UCSD-AML1 (cell line): ENCODE results near the gene MPC1.
A peak's percentile ranks its signal among the peaks of the same experiment; 100 is the strongest.
"Not testable (repeated sequence)": the region's sequence is repeated elsewhere in the genome, so short reads cannot be mapped to it uniquely, and the experiment has no call there.

Experiments used
- DNase-seq: peaks from one replicate; lab custom pipeline; 2025; ENCODE audit not compliant: unreplicated experiment; lab: John Stamatoyannopoulos, UW

The MPC1 gene

DNA sequence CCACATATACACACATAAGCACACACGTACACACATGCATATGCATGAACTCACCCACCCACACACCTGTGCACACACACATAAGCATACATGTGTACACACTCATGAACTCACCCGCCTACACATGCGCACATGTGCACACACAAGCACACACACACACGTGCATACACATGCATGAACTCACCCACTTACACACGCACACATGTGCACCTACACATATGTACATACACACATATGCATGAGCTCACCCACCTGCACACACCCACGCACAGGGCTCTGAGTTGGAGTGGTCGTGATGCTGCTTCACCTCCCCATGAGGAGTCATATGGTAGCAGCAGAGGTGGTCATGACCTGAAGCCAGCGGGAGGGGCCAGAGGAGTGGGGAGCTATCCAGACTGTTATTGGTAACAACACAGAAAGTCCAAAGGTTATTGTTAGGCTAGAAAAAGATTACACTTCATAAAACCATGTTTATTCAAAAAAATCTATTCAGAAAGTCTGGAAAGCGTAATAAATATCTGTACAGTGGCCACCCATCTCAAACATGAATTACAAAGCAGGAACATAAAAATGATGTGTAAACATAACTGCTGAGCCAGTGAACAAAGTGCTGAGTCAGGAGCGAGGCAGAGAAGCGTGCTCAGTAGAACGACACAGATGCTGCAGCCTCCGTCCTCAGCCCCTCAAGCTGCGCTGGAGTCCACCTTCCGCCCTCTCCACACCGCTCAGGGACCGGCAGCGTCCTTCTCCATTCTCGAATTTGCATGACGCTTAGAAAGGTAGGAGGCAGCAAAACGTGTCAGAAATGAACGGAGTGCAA lies 26.4 kb upstream of the MPC1 start:
- no peak for DNase-seq

DNA sequence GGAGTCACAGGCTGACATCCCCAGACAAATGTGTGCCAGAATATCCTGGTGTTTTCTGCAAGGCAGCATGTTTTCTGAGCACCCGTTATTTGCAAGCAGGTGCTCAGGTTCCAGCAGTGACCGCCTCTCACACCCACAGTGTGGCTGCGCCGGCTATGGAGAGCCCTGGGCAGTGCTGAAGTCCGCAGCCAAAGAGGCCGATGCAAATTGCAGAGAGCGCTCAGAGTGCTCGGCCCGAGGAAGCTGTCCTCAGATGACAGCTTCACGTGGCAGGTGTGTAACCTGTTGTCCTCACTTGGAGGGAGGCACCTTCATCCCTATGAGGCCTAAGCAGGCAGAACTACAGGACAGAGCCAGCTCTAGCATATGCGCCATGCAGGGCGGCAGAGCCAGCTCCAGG lies 23.5 kb upstream of the MPC1 start:
- DNase-seq: no peak

DNA sequence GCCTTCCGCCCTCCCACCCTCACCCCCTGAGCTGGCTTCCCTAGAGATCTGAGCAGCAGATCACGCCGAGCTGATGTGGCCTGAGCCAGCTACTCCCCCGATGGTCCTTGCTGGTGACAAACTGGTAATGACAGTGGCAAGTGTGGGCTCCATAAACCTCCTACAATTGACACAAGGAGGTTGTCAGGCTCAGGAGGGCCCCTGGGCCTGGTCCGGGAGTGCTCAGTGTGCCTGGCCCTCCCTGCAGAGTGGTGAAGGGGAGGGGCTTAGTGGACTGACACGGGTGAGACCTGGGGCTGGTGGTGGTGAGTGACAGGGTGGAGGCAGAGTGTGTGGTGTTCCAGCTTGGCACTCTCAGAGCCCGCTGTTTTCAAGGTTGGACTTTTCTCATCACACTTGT lies 22.6 kb upstream of the MPC1 start:
- no peak for DNase-seq

DNA sequence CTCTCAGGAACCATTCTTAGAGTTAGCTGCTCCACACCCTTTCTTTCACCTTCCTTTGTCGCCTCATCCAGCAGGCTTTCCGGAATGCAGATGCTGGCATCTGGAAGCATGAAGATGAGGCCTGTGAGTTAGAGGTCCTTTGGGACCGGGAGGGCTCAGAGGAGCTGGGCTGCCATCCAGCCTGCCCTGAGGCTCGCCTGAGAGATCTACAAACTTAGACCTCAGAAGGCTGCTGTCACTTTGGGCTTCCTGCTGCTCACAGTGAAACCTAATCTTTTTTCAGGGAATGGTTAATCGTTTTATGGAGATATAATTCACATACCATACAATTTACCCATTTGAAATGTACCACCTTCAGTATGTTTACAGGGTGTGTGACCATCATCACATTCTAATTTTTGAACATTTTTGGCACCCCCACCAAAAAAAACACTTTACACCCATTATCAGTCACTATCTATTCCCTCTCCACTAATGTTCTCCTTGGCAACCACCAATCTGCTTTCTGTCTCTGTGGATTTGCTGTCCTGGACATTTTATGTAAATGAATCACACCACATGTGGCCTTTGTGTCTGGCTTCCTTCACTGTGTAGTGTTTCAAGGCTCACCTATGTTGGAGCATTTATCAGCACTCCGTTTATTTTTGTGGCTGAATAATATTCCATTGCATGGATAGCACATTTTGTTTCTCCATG lies 20.0 kb upstream of the MPC1 start:
- no peak for DNase-seq

DNA sequence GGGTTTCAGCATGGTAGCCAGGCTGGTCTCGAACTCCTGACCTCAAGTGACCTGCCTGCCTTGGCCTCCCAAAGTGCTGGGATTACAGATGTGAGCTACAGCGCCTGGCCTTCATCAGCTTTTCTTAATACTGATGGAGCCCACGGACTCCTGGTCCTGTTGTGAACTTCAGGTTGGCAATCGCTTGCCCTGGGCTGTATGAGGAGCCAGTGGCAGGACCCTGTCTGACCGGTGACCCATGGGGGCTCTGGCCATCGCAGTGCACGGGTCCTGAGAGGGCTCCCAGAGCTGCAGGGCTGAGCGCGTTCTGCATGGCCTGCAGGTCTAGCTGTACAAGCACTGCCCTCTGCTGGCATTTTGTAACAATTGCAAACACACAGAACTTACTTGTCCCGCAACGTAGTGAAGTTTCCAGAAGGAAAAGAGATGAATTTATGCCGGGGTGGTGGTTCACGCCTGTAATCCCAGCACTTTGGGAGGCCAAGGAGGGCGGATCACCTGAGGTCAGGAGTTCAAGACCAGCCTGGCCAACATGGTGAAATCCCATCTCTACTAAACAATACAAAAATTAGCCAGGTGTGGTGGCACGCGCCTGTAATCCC lies 18.0 kb upstream of the MPC1 start:
- DNase-seq: peak; percentile 34

DNA sequence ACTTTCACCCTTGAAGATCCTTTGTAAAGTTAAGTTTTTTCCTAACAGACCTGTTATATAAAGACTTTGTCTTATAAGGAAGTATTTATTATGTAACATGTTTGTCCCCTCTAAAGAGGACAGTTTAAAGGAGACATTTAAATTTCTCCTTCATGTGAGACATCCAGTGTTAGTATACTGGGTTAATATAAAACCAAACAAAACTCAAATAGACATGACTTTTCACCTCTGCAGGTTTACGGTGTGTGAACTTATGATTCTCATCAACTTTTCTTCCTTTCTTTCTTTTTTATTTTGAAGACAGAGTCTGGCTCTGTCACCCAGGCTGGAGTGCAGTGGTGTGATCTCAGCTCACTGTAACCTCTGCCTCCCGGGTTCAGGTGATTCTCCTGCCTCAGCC lies 17.4 kb upstream of the MPC1 start:
- DNase-seq: no peak

DNA sequence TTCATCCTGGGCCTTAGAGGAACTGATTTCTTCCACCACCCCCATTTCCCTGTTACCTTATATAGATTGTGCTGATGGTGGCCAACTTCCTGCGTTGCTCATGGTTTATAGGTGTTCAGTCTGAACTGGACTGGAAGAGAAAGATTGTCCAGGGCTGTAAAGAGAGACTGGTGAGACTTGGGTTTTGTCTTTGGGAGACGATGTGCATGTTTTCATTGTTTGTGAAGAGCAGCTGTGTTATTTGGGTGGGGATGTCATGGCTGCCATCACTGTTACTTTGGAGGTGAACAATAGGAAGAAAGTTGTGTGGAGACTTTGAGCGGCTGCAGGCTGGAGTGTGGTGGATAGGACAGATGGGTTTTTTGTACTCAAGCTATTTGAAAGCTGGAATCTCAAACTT lies 15.6 kb upstream of the MPC1 start:
- DNase-seq: no peak

DNA sequence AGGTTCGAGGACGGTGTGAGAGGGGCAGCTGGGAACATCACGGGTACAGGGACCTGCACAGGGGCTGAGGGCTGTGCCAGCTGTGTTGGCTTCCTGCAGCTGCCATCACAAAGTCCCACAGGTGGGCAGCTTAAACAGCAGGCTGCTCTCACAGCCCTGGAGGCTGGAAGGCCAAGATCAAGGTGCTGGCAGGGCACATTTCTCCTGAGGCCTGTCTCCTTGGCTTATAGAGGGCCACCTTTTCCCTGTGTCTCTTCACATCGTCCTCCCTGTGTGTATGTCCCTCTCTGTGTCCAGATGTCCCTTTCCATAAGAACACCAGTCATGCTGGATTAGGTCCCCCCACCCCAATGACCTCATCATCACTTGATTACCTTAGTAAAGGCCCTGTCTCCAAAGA lies 15.1 kb upstream of the MPC1 start:
- DNase-seq: no peak

DNA sequence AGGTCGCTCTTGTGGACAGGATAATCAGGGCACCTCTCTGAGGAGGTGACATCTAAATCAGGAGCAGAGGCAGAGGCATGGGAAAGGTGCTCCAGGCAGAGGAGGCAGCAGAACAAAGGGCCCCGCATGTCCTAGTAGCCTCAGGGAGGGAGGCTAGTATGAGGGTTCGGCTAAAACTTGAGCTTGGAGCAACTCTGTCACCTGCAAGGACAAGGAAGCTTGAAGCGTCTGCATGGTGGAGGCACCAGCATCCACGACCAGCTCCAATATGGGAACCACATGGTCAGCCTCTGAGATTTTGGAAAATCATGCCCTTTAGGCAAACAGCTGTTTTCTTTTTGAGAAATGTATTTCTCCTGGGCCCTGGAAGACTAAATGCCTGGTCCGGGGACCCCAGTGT lies 13.0 kb upstream of the MPC1 start:
- DNase-seq: no peak

DNA sequence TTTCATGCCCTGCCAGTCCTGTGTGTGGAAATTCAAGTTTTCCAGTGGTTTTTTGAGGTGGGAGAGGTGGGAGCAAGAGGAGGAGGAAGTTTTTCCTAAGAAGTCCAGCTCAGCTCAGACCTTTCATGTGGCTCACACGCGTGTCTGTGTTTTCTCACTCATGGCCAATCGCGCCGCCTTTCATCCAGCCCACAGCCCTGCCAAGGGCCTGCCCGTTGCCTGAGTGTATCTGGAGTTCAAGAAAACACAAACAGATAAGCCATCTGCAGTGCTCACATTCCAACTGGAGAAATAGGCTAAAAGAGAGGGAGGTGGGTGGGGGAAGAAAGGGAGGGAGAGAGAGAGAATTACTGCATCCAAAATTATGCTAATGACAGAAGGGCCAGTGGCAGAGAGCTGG lies 12.6 kb upstream of the MPC1 start:
- no peak for DNase-seq

DNA sequence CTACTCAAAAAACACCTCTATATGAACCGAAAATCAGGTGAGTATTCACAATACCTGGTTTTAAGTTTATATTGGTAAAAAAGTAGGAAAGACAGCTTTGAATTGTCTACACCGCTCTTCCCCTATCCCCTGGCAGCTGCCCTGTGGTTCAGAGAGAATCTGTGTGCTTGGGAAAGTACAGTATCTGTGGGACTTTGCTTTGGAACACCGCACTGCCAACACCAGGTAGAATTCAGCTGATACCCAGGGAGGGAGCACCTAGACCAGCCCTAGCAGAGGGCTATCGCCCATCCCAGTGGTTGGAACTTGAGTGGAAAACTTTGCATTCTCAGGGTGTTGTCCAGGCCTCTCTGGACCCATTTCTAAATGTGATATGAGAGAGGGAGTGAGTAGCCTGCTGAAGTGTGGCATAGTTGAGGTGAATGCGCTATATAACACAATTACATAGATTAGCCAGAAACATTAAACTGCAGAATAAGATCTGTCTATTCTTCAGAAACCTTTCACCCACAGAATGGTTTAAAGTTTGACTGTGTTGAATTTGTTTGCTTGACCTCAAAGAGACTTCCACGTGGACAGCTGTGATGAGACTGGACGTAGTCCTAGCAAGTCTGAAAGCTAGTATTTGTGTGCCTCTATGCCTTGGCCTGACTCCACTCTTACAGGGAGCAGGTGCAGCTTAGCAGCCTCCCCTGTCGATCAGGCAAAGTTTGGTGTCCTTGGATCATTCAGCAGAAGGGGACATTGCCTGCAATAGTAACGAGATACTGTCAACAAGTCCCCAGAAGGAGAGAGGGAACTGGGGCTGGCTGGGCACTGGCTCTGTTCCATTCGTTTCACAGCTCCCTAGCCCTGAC lies 11.5 kb upstream of the MPC1 start:
- DNase-seq: no peak

DNA sequence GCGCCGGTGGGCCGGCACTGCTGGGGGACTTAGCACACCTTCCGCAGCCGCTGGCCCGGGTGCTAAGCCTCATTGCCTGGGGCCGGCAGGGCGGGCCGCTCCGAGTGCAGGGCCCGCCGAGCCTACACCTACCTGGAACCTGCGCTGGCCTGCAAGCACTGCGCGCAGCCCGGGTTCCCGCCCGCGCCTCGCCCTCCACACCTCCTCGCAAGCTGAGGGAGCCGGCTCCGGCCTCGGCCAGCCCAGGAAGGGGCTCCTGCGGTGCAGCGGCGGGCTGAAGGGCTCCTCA lies 10.7 kb upstream of the MPC1 start:
- DNase-seq: no peak

DNA sequence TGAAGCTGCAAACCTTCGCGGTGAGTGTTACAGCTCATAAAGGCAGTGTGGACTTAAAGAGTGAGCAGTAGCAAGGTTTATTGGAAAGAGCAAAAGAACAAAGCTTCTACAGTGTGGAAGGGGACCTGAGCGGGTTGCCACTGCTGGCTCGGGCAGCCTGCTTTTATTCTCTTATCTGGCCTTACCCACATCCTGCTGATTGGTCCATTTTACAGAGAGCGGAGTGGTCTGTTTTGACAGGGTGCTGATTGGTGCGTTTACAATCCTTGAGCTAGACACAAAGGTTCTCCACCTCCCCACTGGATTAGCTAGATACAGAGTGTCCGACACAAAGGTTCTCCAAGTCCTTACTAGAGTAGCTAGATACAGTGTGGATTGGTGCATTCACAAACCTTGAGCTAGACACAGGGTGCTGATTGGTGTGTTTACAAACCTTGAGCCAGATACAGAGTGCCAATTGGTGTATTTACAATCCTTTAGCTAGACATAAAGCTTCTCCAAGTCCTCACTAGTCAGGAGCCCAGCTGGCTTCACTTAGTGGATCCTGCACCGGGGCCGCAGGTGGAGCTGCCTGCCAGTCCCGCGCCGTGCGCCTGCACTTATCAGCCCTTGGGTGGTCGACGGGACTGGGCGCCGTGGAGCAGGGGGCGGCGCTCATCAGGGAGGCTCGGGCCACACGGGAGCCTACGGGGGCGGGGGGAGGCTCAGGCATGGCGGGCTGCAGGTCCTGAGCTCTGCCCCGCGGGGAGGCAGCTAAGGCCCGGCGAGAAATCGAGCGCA lies 10.2 kb upstream of the MPC1 start:
- DNase-seq: not testable (repeated sequence)

DNA sequence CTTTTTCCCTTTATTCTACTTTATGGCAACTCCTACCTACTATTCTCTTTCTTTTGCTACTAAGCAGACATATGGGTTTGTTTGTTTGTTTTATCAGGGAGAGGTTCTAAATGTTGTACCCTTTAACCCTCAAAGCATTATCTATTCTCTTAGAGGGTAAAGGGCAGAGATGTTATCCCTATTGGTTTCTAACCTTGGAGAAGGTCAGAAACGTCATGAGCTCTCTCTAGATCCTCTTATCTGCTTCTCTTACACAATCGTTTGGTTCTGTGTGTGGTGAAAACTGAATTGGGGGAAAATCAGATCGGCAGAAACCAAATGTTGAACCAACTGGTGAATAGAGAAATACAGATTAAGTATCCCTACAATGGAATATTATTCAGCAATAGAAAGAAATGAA lies 6.4 kb upstream of the MPC1 start:
- no peak for DNase-seq

DNA sequence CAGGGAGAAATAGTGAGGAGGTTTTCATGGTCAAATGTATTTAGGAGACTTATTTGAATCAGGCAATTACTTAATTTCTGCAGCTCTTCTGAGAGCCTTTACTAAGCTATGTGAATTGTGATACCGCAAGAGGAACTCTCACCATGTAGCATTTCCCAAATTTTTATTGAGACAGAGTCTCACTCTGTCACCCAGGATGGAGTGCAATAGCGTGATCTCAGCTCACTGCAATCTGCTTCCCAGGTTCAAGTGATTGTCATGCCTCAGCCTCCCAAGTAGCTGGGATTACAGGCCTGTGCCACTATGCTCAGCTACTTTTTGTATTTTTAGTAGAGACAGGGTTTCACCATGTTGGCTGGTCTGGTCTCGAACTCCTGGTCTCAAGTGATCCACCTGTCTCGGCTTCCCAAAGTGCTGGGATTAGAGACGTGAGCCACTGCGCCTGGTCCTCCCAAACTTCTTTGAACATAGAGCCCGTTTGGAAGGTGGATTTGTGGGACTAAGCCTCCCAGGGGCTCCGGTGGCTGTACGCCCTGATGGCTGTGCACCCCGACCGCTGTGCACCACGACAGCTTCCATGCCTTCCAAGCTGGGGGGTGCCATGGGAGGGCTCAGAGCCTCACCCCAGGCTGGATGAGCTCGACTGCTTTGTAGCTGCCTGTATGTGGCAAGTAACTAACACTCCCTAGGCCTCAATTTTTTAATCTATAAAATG lies 5.7 kb upstream of the MPC1 start:
- DNase-seq: no peak

DNA sequence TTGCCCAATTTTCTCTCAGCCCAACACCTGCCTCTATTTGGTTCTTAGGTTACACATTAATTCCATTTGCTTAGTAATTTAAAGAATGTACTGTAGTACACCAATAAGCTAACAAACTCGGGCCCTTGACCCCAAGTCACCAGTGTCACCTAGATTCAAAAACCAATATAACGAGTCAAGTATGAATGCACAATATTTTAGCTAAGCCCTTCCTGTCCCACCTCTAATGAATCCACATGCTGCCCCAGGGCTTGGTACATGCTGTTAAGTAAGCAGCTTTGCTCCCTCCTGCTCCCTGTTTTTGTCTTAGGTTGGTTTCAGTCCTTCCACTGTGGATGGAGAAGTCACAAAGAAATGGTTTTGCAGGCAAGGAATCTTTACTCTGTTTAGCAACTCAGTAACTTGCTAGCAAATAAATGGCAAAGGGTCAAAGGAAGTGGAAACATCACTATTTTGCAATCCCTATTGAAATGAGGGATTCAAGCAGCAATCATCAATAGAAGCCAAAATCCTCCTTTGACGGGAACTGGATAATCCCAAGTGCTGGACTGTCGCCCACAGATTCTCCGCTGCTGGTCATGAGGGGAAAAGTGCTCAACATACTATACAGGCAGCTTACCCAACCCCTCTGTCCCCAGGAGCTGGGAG lies 5.0 kb upstream of the MPC1 start:
- DNase-seq: no peak

DNA sequence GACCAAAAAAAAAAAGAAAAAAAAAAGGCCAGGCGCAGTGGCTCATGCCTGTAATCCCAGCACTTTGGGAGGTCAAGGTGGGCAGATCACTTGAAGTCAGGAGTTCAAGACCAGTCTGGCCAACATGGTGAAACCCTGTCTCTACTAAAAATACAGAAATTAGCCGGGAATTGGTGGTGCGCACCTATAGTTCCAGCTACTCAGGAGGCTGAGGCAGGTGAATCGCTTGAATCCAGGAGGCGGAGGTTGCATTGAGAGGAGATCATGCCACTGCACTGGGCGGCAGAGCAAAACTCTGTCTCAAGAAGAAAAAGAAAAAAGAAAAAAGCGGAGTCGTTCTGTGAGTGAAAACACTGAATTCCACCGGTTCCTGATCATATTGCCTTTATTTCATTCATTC lies 4.4 kb upstream of the MPC1 start:
- DNase-seq: not testable (repeated sequence)

DNA sequence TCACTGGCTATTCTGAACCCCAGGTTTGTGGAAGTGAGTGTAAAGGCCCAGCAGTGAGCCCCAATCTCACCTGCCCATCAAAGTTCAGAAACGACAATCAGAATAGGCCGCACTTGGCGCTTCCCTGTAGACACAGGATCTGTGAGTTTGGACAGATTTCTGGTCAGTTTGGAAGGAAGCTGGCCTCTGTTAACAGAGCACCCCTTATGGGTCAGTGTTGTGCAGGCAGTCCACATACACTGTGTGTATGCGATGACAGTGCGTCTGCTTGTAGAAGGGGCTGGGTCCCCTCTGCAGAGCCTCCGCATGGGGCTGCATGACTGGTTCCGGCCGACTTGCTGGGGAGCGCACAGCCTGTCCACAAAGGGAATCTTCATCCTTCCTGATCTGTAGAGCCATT lies 3.4 kb upstream of the MPC1 start:
- DNase-seq: no peak

DNA sequence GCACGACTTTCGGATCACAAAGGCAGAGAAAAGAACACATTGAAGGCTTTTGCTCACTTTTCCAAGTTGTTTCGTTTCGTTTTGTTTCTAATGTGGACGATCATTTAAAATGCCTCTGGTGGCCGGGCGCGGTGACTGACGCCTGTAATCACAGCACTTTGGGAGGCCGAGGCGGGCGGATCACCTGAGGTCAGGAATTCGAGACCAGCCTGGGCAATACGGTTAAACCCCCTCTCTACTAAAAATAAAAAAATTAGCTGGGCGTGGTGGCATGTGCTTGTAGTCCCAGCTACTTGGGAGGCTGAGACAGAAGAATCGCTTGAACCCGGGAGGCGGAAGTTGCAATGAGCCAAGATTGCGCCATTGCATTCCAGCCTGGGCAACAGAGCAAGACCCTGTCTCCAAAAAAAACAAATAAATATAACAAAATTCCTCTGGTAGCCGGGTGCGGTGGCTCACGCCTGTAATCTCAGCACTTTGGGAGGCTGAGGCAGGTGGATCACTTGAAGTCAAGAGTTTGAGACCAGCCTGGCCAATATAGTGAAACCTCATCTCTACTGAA lies 1.1 kb upstream of the MPC1 start:
- DNase-seq: not testable (repeated sequence)
